ENCODE measurements around the gene ITSN2. TPM values are rescaled to one million over a fixed set of nuclear protein-coding genes. Genes with fewer than 3 reads are reported as not detected.

The ITSN2 gene
- total and polyA plus RNA-seq, 3 experiments from 2014 or later = 71.2 to 76.7 (median 76.1) TPM

DNA sequence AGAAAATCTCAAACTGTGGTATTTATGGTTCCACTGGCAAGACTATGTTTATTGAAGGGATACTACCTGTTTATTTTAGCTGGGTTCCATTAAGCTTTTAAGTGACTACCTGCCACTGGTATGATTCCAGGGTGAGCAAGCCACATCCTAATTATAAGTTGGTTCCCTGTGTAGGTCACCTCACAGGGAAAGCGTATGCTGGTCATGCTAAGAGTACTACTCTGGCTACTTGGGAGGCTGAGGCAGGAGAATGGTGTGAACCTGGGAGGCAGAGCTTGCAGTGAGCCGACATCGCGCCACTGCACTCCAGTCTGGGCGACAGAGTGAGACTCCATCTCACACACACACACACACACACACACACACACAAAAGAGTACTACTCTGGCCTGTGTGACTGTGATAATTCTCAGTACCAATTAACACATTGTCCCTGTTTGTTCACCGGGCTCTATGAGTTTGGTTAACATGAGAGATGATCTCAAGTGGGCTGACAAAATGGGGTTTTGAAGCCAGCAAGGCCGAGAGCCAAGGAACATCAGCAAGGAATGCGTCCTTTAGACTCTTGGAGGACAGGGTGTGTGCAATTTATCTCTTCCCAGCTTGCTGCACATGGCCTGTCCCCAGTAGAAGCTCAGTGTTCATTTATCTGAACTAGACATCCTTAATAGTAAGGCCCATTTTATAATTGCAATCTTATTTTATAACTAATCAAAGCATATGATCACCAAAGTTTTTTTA lies 15.2 kb upstream of the ITSN2 start:
- no peaks in the 10 kb centered on the region for H3K4me1 ChIP-seq (ENCODE audit: insufficient read depth, low read length)
- ChIA-PET CTCF (no interaction called here), POLR2A (no interaction called here)
- no peak overlapping the region for H3K4me3 Mint-ChIP-seq
- no peaks in the 10 kb centered on the region for H3K4me1 Mint-ChIP-seq
- no peaks in the 10 kb centered on the region for H3K27me3 ChIP-seq (ENCODE audit: insufficient read depth, low read length, poor library complexity, severe bottlenecking)
- H3K4me3 ChIP-seq (ENCODE audit: low read length) = no peak overlapping the region
- no peaks in the 10 kb centered on the region for H3K36me3 Mint-ChIP-seq
- H3K9me3 Mint-ChIP-seq = no peaks in the 10 kb centered on the region
- no peak for DNase-seq
- H3K27ac Mint-ChIP-seq = no peak overlapping the region
- H3K36me3 ChIP-seq (ENCODE audit: insufficient read depth, low read length) = no peaks in the 10 kb centered on the region
- no peaks in the 10 kb centered on the region for H3K9me3 ChIP-seq (ENCODE audit: low read length)
- peaks cover 0 to 1% of the 10 kb centered on the region in 2 donors for H3K27me3 Mint-ChIP-seq
- no peak overlapping the region for H3K27ac ChIP-seq (ENCODE audit: low read depth, low read length)

DNA sequence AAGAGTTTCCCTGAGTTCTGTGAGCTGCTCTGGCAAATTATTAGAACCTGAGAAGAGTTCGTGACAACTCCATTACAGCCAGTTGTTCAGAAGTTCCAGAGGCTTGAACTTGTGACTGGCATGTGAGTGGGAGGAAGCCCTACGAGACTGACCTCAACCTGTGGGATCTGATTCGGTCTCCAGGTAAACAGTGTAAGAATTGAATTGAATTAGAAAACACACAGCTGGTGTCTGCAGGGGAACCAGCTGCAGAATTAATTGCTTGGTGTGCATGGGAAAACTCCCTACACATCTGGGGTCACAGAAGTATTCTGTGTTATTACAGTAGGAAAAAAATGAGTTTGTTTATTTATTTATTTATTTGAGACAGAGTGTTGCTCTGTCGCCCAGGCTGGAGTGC lies 14.0 kb upstream of the ITSN2 start:
- H3K36me3 ChIP-seq (ENCODE audit: insufficient read depth, low read length) = no peaks in the 10 kb centered on the region
- Mint-ChIP-seq H3K27ac (no peak overlapping the region), H3K9me3 (no peaks in the 10 kb centered on the region), H3K4me3 (no peak overlapping the region), H3K36me3 (no peaks in the 10 kb centered on the region), H3K27me3 (peaks cover 0 to 1% of the 10 kb centered on the region in 2 donors), H3K4me1 (no peaks in the 10 kb centered on the region)
- ChIA-PET POLR2A (no interaction called here), CTCF (no interaction called here)
- H3K4me3 ChIP-seq (ENCODE audit: low read length) = no peak overlapping the region
- H3K27me3 ChIP-seq (ENCODE audit: insufficient read depth, low read length, poor library complexity, severe bottlenecking) = no peaks in the 10 kb centered on the region
- DNase-seq = no peak
- no peak overlapping the region for H3K27ac ChIP-seq (ENCODE audit: low read depth, low read length)
- H3K4me1 ChIP-seq (ENCODE audit: insufficient read depth, low read length) = no peaks in the 10 kb centered on the region
- no peaks in the 10 kb centered on the region for H3K9me3 ChIP-seq (ENCODE audit: low read length)

GRCh38 chr2:24372033-24372432 lies 11.7 kb upstream of the ITSN2 start:
- POLR2A ChIA-PET = no interaction called here

DNA sequence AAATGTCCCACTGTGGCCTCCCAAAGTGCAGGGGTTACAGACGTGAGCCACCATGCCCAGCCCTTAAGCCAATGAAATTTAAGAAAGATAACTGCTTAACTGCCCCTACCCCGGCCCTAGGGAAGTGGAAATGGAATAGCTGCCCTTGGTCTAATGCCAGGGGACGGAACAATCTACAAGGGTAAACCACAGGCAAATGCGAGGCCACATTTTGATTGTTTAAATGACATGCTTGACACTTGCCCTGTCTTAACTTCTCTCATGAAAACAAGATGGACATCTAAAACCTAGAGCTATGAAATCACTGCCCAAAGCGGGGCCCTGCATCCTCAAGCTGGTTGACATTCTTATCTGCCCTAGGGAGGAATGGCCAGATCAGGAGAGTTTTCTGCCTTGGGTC lies 5.5 kb upstream of the ITSN2 start:
- no peaks in the 10 kb centered on the region for H3K9me3 Mint-ChIP-seq
- no peak for DNase-seq
- peaks cover 4% of the 10 kb centered on the region for H3K4me1 ChIP-seq (ENCODE audit: insufficient read depth, low read length)
- no peak overlapping the region for H3K4me3 ChIP-seq (ENCODE audit: low read length)
- POLR2A ChIA-PET = interaction anchor here (0.6 kb wide), 1 partner anchor 362 kb away, joined by 3 read pairs; no protein-coding TSS in a partner anchor
- no peak overlapping the region for H3K27ac Mint-ChIP-seq
- no peaks in the 10 kb centered on the region for H3K9me3 ChIP-seq (ENCODE audit: low read length)
- H3K4me1 Mint-ChIP-seq = peaks cover 4 to 5% (median 5%) of the 10 kb centered on the region in 3 donors
- H3K4me3 Mint-ChIP-seq = peak overlapping the region in 1 of 7 donors; percentile 11
- H3K27me3 ChIP-seq (ENCODE audit: insufficient read depth, low read length, poor library complexity, severe bottlenecking) = no peaks in the 10 kb centered on the region
- no peaks in the 10 kb centered on the region for H3K36me3 Mint-ChIP-seq
- no peaks in the 10 kb centered on the region for H3K27me3 Mint-ChIP-seq
- H3K36me3 ChIP-seq (ENCODE audit: insufficient read depth, low read length) = no peaks in the 10 kb centered on the region
- CTCF ChIA-PET = no interaction called here
- H3K27ac ChIP-seq (ENCODE audit: low read depth, low read length) = no peak overlapping the region

More at GRCh38 chr2:24372033-24372432, 11.7 kb upstream of the ITSN2 start:
- no peaks in the 10 kb centered on the region for H3K27me3 ChIP-seq (ENCODE audit: insufficient read depth, low read length, poor library complexity, severe bottlenecking)
- no peaks in the 10 kb centered on the region for H3K4me1 Mint-ChIP-seq
- H3K4me1 ChIP-seq (ENCODE audit: insufficient read depth, low read length) = no peaks in the 10 kb centered on the region
- H3K27me3 Mint-ChIP-seq = no peaks in the 10 kb centered on the region
- H3K36me3 ChIP-seq (ENCODE audit: insufficient read depth, low read length) = no peaks in the 10 kb centered on the region
- DNase-seq = no peak
- H3K9me3 Mint-ChIP-seq = no peaks in the 10 kb centered on the region
- H3K4me3 ChIP-seq (ENCODE audit: low read length) = no peak overlapping the region
- H3K4me3 Mint-ChIP-seq = no peak overlapping the region
- H3K9me3 ChIP-seq (ENCODE audit: low read length) = no peaks in the 10 kb centered on the region
- no peak overlapping the region for H3K27ac Mint-ChIP-seq
- H3K36me3 Mint-ChIP-seq = no peaks in the 10 kb centered on the region
- CTCF ChIA-PET = interaction anchor here (0.8 to 2.0 kb wide), 2 partner anchors 12 to 74 kb away, joined by 3 to 6 read pairs; partner anchors contain the start of gene ITSN2
- H3K27ac ChIP-seq (ENCODE audit: low read depth, low read length) = no peak overlapping the region

GRCh38 chr2:24365051-24365450 lies 4.7 kb upstream of the ITSN2 start:
- Histone ChIP-seq H3K4me1 (ENCODE audit: insufficient read depth, low read length) (peaks cover 7% of the 10 kb centered on the region), H3K36me3 (ENCODE audit: insufficient read depth, low read length) (no peaks in the 10 kb centered on the region), H3K9me3 (ENCODE audit: low read length) (no peaks in the 10 kb centered on the region), H3K4me3 (ENCODE audit: low read length) (no peak overlapping the region), H3K27me3 (ENCODE audit: insufficient read depth, low read length, poor library complexity, severe bottlenecking) (no peaks in the 10 kb centered on the region), H3K27ac (ENCODE audit: low read depth, low read length) (no peak overlapping the region)
- peak overlapping the region in 1 of 7 donors; percentile 11 for H3K4me3 Mint-ChIP-seq
- peaks cover 7% of the 10 kb centered on the region in 3 donors for H3K4me1 Mint-ChIP-seq
- no peaks in the 10 kb centered on the region for H3K27me3 Mint-ChIP-seq
- no peak for DNase-seq
- no peaks in the 10 kb centered on the region for H3K9me3 Mint-ChIP-seq
- peaks cover 0 to 2% (median 0%) of the 10 kb centered on the region in 3 donors for H3K36me3 Mint-ChIP-seq
- ChIA-PET CTCF (no interaction called here), POLR2A (no interaction called here)
- peak overlapping the region in 1 of 8 donors; percentile 40 for H3K27ac Mint-ChIP-seq

GRCh38 chr2:24363301-24363700 lies 3.0 kb upstream of the ITSN2 start:
- Mint-ChIP-seq H3K9me3 (no peaks in the 10 kb centered on the region), H3K27ac (peak overlapping the region in 2 of 8 donors; percentile 59 to 64), H3K4me3 (peak overlapping the region in 1 of 7 donors; percentile 74), H3K4me1 (peaks cover 16 to 17% (median 17%) of the 10 kb centered on the region in 3 donors), H3K36me3 (peaks cover 0 to 6% (median 0%) of the 10 kb centered on the region in 3 donors), H3K27me3 (no peaks in the 10 kb centered on the region)
- H3K9me3 ChIP-seq (ENCODE audit: low read length) = no peaks in the 10 kb centered on the region
- H3K27me3 ChIP-seq (ENCODE audit: insufficient read depth, low read length, poor library complexity, severe bottlenecking) = no peaks in the 10 kb centered on the region
- H3K36me3 ChIP-seq (ENCODE audit: insufficient read depth, low read length) = no peaks in the 10 kb centered on the region
- ChIA-PET CTCF (no interaction called here), POLR2A (no interaction called here)
- no peak for DNase-seq
- no peak overlapping the region for H3K27ac ChIP-seq (ENCODE audit: low read depth, low read length)
- no peak overlapping the region for H3K4me3 ChIP-seq (ENCODE audit: low read length)
- peaks cover 17% of the 10 kb centered on the region for H3K4me1 ChIP-seq (ENCODE audit: insufficient read depth, low read length)

GRCh38 chr2:24362253-24362652 lies 1.9 kb upstream of the ITSN2 start:
- DNase-seq = no peak
- Histone ChIP-seq H3K9me3 (ENCODE audit: low read length) (no peaks in the 10 kb centered on the region), H3K27ac (ENCODE audit: low read depth, low read length) (no peak overlapping the region), H3K27me3 (ENCODE audit: insufficient read depth, low read length, poor library complexity, severe bottlenecking) (no peaks in the 10 kb centered on the region), H3K4me1 (ENCODE audit: insufficient read depth, low read length) (peaks cover 22% of the 10 kb centered on the region), H3K36me3 (ENCODE audit: insufficient read depth, low read length) (no peaks in the 10 kb centered on the region), H3K4me3 (ENCODE audit: low read length) (no peak overlapping the region)
- Mint-ChIP-seq H3K4me3 (peak overlapping the region; percentile 13 to 77 (median 23)), H3K4me1 (peaks cover 21 to 27% (median 26%) of the 10 kb centered on the region in 3 donors), H3K36me3 (peaks cover 0 to 7% (median under 1%) of the 10 kb centered on the region in 3 donors), H3K27ac (peak overlapping the region in 5 of 8 donors; percentile 23 to 71 (median 56)), H3K9me3 (no peaks in the 10 kb centered on the region), H3K27me3 (no peaks in the 10 kb centered on the region)
- ChIA-PET CTCF (no interaction called here), POLR2A (no interaction called here)

DNA sequence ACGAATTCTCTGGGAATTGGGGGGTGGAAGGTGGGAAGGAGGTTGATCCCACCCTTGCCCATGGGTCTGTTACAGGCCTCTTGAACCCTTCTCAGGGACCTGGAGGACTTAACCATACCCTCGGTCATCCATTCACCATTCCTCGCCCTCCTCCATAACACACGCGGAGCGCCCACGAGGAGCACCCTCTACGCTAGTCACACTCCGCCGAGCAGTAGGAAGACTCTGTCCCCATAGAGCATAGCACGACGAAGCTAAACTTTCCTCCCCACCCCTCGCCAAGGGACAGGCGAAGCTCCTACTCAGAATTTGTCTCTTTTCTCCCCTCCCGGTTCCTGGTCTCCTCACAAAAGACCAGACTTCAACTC lies 611 bp upstream of the ITSN2 start:
- H3K4me1 Mint-ChIP-seq = peaks cover 31 to 37% (median 31%) of the 10 kb centered on the region in 3 donors
- no peak for DNase-seq
- peak overlapping the region; percentile 91 to 96 (median 94) for H3K4me3 Mint-ChIP-seq
- Histone ChIP-seq H3K36me3 (ENCODE audit: insufficient read depth, low read length) (no peaks in the 10 kb centered on the region), H3K27ac (ENCODE audit: low read depth, low read length) (peak overlapping the region; percentile 93), H3K27me3 (ENCODE audit: insufficient read depth, low read length, poor library complexity, severe bottlenecking) (no peaks in the 10 kb centered on the region), H3K4me1 (ENCODE audit: insufficient read depth, low read length) (peaks cover 22% of the 10 kb centered on the region), H3K4me3 (ENCODE audit: low read length) (peak overlapping the region; percentile 88), H3K9me3 (ENCODE audit: low read length) (no peaks in the 10 kb centered on the region)
- peak overlapping the region; percentile 67 to 98 (median 96) for H3K27ac Mint-ChIP-seq
- CTCF ChIA-PET = interaction anchor here (1.1 to 1.5 kb wide), 3 partner anchors 10 to 53 kb away, joined by 3 to 6 read pairs (median 3); no protein-coding TSS in a partner anchor
- no peaks in the 10 kb centered on the region for H3K27me3 Mint-ChIP-seq
- peaks cover 0 to 11% (median 3%) of the 10 kb centered on the region in 3 donors for H3K36me3 Mint-ChIP-seq
- H3K9me3 Mint-ChIP-seq = no peaks in the 10 kb centered on the region
- POLR2A ChIA-PET = interaction anchor here (0.6 to 1.4 kb wide), 7 partner anchors 10 to 855 kb away, joined by 3 to 8 read pairs (median 4); partner anchors contain the start of genes CENPO, PTRHD1 and SF3B6
